GM12878 (cell line): Measurements from ENCODE around the gene GPR152. TPM values are rescaled to one million over a fixed set of nuclear protein-coding genes. Genes with fewer than 3 reads are reported as not detected.
A peak's percentile ranks its signal among the peaks of the same experiment; 100 is the strongest.

Experiments used
- DPF2 ChIP-seq: fragments of 450-650 bp; IDR thresholded peaks from 2 replicates; pipeline ENCODE4 v1.6.1; 2017; ENCODE audit warnings: mild to moderate bottlenecking
- GABPA ChIP-seq: IDR thresholded peaks from 2 replicates; pipeline ENCODE4 v1.6.1; 2014; ENCODE audit warnings: antibody characterized with exemption, low read depth, mild to moderate bottlenecking, inconsistent platforms
- IKZF1 ChIP-seq: fragments of 450-650 bp; conservative IDR thresholded peaks from 2 replicates; pipeline ENCODE4 v1.6.1; 2017; ENCODE audit warnings: antibody characterized with exemption, mild to moderate bottlenecking
- MYC ChIP-seq: IDR thresholded peaks from 2 replicates; pipeline ENCODE4 v1.6.1; 2011; ENCODE audit warnings: mild to moderate bottlenecking, low read length, moderate library complexity, inconsistent platforms; ENCODE audit not compliant: insufficient read depth, insufficient replicate concordance, insufficient read length, severe bottlenecking
- NFYB ChIP-seq: IDR thresholded peaks from 2 replicates; pipeline ENCODE4 v1.6.1; 2011; ENCODE audit warnings: low read depth, mild to moderate bottlenecking, low read length, improper control_type of control experiment, moderate library complexity; ENCODE audit not compliant: insufficient read depth
- NKRF ChIP-seq: fragments of 450-650 bp; conservative IDR thresholded peaks from 2 replicates; pipeline ENCODE4 v1.6.1; 2017; ENCODE audit warnings: mild to moderate bottlenecking, moderate library complexity
- NRF1 ChIP-seq: conservative IDR thresholded peaks from 2 replicates; pipeline ENCODE4 v1.6.1; 2011; ENCODE audit warnings: mild to moderate bottlenecking, low read depth, low read length, improper control_type of control experiment
- RELA ChIP-seq: fragments of 450-650 bp; IDR thresholded peaks from 2 replicates; pipeline ENCODE4 v1.8.0; 2014; ENCODE audit warnings: borderline replicate concordance; ENCODE audit not compliant: partially characterized antibody
- SUPT20H ChIP-seq: IDR thresholded peaks from 2 replicates; pipeline ENCODE4 v1.6.1; 2011; ENCODE audit warnings: low read depth, mild to moderate bottlenecking, low read length, moderate library complexity, borderline replicate concordance; ENCODE audit not compliant: control insufficient read depth
- TAF1 ChIP-seq: IDR thresholded peaks from 2 replicates; pipeline ENCODE4 v1.6.1; 2011; ENCODE audit warnings: mild to moderate bottlenecking, low read depth, low read length, borderline replicate concordance
- USF2 ChIP-seq: IDR thresholded peaks from 2 replicates; pipeline ENCODE4 v1.6.1; 2011; ENCODE audit warnings: low read depth, low read length, improper control_type of control experiment, borderline replicate concordance
- polyA plus RNA-seq, 11 experiments: library from polyadenylated mRNA; depleted of rRNA in 4 of 11; unstranded in 6 of 11; stranded (reverse) in 5 of 11; fragments of >200 nt; fragmentation: Nextera tagmentation in 4 of 11; fragmentation: Illumina TruSeq in 1 of 11; extraction: Ambion mirVana in 4 of 11; extraction: Trizol in 1 of 11; gene quantifications; 1 replicate in 1 of 11; 2 replicates in 10 of 11; pipeline versions ENCODE4 v1.2.1 to v1.2.3, GENCODE V29; 2011 to 2016; ENCODE audit warnings: inconsistent platforms in 2 of 11, missing spikeins in 2 of 11, low read depth in 1 of 11
- total RNA-seq, 4 experiments: library from RNA; depleted of rRNA in 3 of 4; stranded (reverse); fragments of >200 nt in 3 of 4; fragmentation: Illumina TruSeq in 1 of 4; extraction: Trizol in 1 of 4; gene quantifications; 2 replicates each; pipeline versions ENCODE4 v1.2.1 to v1.2.3, GENCODE V29; 2013 to 2021
- TF ChIP-seq, protein P1 (sequence below): IDR thresholded peaks from 2 replicates; pipeline ENCODE4 v1.6.1; 2012; ENCODE audit warnings: improper control_type of control experiment, low read depth, low read length; ENCODE audit not compliant: insufficient replicate concordance
- TF ChIP-seq, protein P2 (sequence below): fragments of 450-650 bp; IDR thresholded peaks from 2 replicates; pipeline ENCODE4 v1.6.1; 2016; ENCODE audit warnings: mild to moderate bottlenecking
- TF ChIP-seq, protein P3 (sequence below): fragments of 450-650 bp; IDR thresholded peaks from 2 replicates; pipeline ENCODE4 v1.6.1; 2017; ENCODE audit warnings: borderline replicate concordance
- TF ChIP-seq, protein P4 (sequence below): fragments of 450-650 bp; IDR thresholded peaks from 2 replicates; pipeline ENCODE4 v1.6.1; 2018; ENCODE audit warnings: mild to moderate bottlenecking, low read depth, moderate library complexity; ENCODE audit not compliant: partially characterized antibody

Gene GPR152
- total and polyA plus RNA-seq, 10 of the 15 experiments (the other 5 are each of a cell fraction or from before 2014, with no cell fraction given), result not detected

- TF ChIP-seq, protein P1, sequence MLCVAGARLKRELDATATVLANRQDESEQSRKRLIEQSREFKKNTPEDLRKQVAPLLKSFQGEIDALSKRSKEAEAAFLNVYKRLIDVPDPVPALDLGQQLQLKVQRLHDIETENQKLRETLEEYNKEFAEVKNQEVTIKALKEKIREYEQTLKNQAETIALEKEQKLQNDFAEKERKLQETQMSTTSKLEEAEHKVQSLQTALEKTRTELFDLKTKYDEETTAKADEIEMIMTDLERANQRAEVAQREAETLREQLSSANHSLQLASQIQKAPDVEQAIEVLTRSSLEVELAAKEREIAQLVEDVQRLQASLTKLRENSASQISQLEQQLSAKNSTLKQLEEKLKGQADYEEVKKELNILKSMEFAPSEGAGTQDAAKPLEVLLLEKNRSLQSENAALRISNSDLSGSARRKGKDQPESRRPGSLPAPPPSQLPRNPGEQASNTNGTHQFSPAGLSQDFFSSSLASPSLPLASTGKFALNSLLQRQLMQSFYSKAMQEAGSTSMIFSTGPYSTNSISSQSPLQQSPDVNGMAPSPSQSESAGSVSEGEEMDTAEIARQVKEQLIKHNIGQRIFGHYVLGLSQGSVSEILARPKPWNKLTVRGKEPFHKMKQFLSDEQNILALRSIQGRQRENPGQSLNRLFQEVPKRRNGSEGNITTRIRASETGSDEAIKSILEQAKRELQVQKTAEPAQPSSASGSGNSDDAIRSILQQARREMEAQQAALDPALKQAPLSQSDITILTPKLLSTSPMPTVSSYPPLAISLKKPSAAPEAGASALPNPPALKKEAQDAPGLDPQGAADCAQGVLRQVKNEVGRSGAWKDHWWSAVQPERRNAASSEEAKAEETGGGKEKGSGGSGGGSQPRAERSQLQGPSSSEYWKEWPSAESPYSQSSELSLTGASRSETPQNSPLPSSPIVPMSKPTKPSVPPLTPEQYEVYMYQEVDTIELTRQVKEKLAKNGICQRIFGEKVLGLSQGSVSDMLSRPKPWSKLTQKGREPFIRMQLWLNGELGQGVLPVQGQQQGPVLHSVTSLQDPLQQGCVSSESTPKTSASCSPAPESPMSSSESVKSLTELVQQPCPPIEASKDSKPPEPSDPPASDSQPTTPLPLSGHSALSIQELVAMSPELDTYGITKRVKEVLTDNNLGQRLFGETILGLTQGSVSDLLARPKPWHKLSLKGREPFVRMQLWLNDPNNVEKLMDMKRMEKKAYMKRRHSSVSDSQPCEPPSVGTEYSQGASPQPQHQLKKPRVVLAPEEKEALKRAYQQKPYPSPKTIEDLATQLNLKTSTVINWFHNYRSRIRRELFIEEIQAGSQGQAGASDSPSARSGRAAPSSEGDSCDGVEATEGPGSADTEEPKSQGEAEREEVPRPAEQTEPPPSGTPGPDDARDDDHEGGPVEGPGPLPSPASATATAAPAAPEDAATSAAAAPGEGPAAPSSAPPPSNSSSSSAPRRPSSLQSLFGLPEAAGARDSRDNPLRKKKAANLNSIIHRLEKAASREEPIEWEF, result no peak
- TF ChIP-seq NKRF, result no peak
- TF ChIP-seq MYC, result no peak
- no peak for TF ChIP-seq DPF2
- TF ChIP-seq, protein P2, sequence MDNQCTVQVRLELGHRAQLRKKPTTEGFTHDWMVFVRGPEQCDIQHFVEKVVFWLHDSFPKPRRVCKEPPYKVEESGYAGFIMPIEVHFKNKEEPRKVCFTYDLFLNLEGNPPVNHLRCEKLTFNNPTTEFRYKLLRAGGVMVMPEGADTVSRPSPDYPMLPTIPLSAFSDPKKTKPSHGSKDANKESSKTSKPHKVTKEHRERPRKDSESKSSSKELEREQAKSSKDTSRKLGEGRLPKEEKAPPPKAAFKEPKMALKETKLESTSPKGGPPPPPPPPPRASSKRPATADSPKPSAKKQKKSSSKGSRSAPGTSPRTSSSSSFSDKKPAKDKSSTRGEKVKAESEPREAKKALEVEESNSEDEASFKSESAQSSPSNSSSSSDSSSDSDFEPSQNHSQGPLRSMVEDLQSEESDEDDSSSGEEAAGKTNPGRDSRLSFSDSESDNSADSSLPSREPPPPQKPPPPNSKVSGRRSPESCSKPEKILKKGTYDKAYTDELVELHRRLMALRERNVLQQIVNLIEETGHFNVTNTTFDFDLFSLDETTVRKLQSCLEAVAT, result no peak
- TF ChIP-seq, protein P3, sequence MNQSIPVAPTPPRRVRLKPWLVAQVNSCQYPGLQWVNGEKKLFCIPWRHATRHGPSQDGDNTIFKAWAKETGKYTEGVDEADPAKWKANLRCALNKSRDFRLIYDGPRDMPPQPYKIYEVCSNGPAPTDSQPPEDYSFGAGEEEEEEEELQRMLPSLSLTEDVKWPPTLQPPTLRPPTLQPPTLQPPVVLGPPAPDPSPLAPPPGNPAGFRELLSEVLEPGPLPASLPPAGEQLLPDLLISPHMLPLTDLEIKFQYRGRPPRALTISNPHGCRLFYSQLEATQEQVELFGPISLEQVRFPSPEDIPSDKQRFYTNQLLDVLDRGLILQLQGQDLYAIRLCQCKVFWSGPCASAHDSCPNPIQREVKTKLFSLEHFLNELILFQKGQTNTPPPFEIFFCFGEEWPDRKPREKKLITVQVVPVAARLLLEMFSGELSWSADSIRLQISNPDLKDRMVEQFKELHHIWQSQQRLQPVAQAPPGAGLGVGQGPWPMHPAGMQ, result no peak
- TF ChIP-seq, protein P4, sequence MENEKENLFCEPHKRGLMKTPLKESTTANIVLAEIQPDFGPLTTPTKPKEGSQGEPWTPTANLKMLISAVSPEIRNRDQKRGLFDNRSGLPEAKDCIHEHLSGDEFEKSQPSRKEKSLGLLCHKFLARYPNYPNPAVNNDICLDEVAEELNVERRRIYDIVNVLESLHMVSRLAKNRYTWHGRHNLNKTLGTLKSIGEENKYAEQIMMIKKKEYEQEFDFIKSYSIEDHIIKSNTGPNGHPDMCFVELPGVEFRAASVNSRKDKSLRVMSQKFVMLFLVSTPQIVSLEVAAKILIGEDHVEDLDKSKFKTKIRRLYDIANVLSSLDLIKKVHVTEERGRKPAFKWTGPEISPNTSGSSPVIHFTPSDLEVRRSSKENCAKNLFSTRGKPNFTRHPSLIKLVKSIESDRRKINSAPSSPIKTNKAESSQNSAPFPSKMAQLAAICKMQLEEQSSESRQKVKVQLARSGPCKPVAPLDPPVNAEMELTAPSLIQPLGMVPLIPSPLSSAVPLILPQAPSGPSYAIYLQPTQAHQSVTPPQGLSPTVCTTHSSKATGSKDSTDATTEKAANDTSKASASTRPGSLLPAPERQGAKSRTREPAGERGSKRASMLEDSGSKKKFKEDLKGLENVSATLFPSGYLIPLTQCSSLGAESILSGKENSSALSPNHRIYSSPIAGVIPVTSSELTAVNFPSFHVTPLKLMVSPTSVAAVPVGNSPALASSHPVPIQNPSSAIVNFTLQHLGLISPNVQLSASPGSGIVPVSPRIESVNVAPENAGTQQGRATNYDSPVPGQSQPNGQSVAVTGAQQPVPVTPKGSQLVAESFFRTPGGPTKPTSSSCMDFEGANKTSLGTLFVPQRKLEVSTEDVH, result no peak
- TF ChIP-seq NRF1, result no peak
- TF ChIP-seq TAF1, result peak; percentile 53; the same call in 1 of the 2 replicates
- no peak for TF ChIP-seq GABPA
- no peak for TF ChIP-seq SUPT20H
- TF ChIP-seq USF2, result no peak
- no peak for TF ChIP-seq NFYB
- peak; percentile 43; the same call in 1 of the 2 replicates for TF ChIP-seq IKZF1
- no peak for TF ChIP-seq RELA
These were observed 43.3 kb downstream of the GPR152 start (continued) for GRCh38 chr11:67409261-67409666.
